Measurements from ENCODE around the gene PIP4K2A. TPM values are rescaled to one million over a fixed set of nuclear protein-coding genes. Genes with fewer than 3 reads are reported as not detected.

The PIP4K2A gene
- total RNA-seq, 1 donor from 2014 or later, result 24.0 TPM

- Histone ChIP-seq H3K27ac (ENCODE audit: low read depth, low read length) (no peak overlapping the region), H3K4me1 (ENCODE audit: control insufficient read depth in 3 of 3, insufficient read depth in 3 of 3, low read length in 3 of 3) (no peaks in the 10 kb centered on the region), H3K9me3 (ENCODE audit: control insufficient read depth in 3 of 3, low read length in 3 of 3) (no peaks in the 10 kb centered on the region), H3K36me3 (ENCODE audit: control insufficient read depth in 3 of 3, insufficient read depth in 3 of 3, low read length in 3 of 3) (no peaks in the 10 kb centered on the region), H3K9ac (ENCODE audit: low read depth in 1 of 3, low read length in 3 of 3) (no peak overlapping the region), H3K27me3 (ENCODE audit: control insufficient read depth in 3 of 3, insufficient read depth in 3 of 3, low read length in 3 of 3) (no peaks in the 10 kb centered on the region), H3K4me3 (ENCODE audit: low read length in 3 of 3) (no peak overlapping the region)
These were observed 222.3 kb downstream of the PIP4K2A start for GRCh38 chr10:22491931-22492615.

- no peaks in the 10 kb centered on the region for H3K9me3 ChIP-seq (ENCODE audit: control insufficient read depth in 3 of 3, low read length in 3 of 3)
- no peaks in the 10 kb centered on the region for H3K27me3 ChIP-seq (ENCODE audit: control insufficient read depth in 3 of 3, insufficient read depth in 3 of 3, low read length in 3 of 3)
- no peaks in the 10 kb centered on the region for H3K4me1 ChIP-seq (ENCODE audit: control insufficient read depth in 3 of 3, insufficient read depth in 3 of 3, low read length in 3 of 3)
- no peak overlapping the region for H3K9ac ChIP-seq (ENCODE audit: low read depth in 1 of 3, low read length in 3 of 3)
- no peak overlapping the region for H3K4me3 ChIP-seq (ENCODE audit: low read length in 3 of 3)
- no peak overlapping the region for H3K27ac ChIP-seq (ENCODE audit: low read depth, low read length)
- H3K36me3 ChIP-seq (ENCODE audit: control insufficient read depth in 3 of 3, insufficient read depth in 3 of 3, low read length in 3 of 3), result no peaks in the 10 kb centered on the region
These were observed 222.9 kb downstream of the PIP4K2A start for GRCh38 chr10:22491480-22491879.

- Histone ChIP-seq H3K9ac (ENCODE audit: low read depth in 1 of 3, low read length in 3 of 3) (no peak overlapping the region), H3K4me1 (ENCODE audit: control insufficient read depth in 3 of 3, insufficient read depth in 3 of 3, low read length in 3 of 3) (no peaks in the 10 kb centered on the region), H3K9me3 (ENCODE audit: control insufficient read depth in 3 of 3, low read length in 3 of 3) (no peaks in the 10 kb centered on the region), H3K27me3 (ENCODE audit: control insufficient read depth in 3 of 3, insufficient read depth in 3 of 3, low read length in 3 of 3) (no peaks in the 10 kb centered on the region), H3K27ac (ENCODE audit: low read depth, low read length) (no peak overlapping the region), H3K36me3 (ENCODE audit: control insufficient read depth in 3 of 3, insufficient read depth in 3 of 3, low read length in 3 of 3) (no peaks in the 10 kb centered on the region), H3K4me3 (ENCODE audit: low read length in 3 of 3) (no peak overlapping the region)
These were observed 224.4 kb downstream of the PIP4K2A start for GRCh38 chr10:22489975-22490374.

- H3K36me3 ChIP-seq (ENCODE audit: control insufficient read depth in 3 of 3, insufficient read depth in 3 of 3, low read length in 3 of 3), result no peaks in the 10 kb centered on the region
- H3K4me1 ChIP-seq (ENCODE audit: control insufficient read depth in 3 of 3, insufficient read depth in 3 of 3, low read length in 3 of 3), result no peaks in the 10 kb centered on the region
- H3K27ac ChIP-seq (ENCODE audit: low read depth, low read length), result no peak overlapping the region
- H3K4me3 ChIP-seq (ENCODE audit: low read length in 3 of 3), result no peak overlapping the region
- no peaks in the 10 kb centered on the region for H3K27me3 ChIP-seq (ENCODE audit: control insufficient read depth in 3 of 3, insufficient read depth in 3 of 3, low read length in 3 of 3)
- no peaks in the 10 kb centered on the region for H3K9me3 ChIP-seq (ENCODE audit: control insufficient read depth in 3 of 3, low read length in 3 of 3)
- no peak overlapping the region for H3K9ac ChIP-seq (ENCODE audit: low read depth in 1 of 3, low read length in 3 of 3)
These were observed 224.9 kb downstream of the PIP4K2A start for GRCh38 chr10:22489467-22489866.

GRCh38 chr10:22486431-22486830 is 227.9 kb downstream of the PIP4K2A start:
- Histone ChIP-seq H3K27me3 (ENCODE audit: control insufficient read depth in 3 of 3, insufficient read depth in 3 of 3, low read length in 3 of 3) (no peaks in the 10 kb centered on the region), H3K9ac (ENCODE audit: low read depth in 1 of 3, low read length in 3 of 3) (no peak overlapping the region), H3K27ac (ENCODE audit: low read depth, low read length) (no peak overlapping the region), H3K36me3 (ENCODE audit: control insufficient read depth in 3 of 3, insufficient read depth in 3 of 3, low read length in 3 of 3) (no peaks in the 10 kb centered on the region), H3K9me3 (ENCODE audit: control insufficient read depth in 3 of 3, low read length in 3 of 3) (no peaks in the 10 kb centered on the region), H3K4me3 (ENCODE audit: low read length in 3 of 3) (no peak overlapping the region), H3K4me1 (ENCODE audit: control insufficient read depth in 3 of 3, insufficient read depth in 3 of 3, low read length in 3 of 3) (peaks cover 4 to 11% (median 5%) of the 10 kb centered on the region in 3 donors)

Other genes with a start within 250 kb of the PIP4K2A start
- not detected for gene ARMC3, start 213.5 kb upstream of the PIP4K2A start, total RNA-seq

All from skeletal muscle tissue (tissue), 4 donors.